ENCODE data around the gene PRR5. TPM values are rescaled to one million over a fixed set of nuclear protein-coding genes. Genes with fewer than 3 reads are reported as not detected.

PRR5 gene
- total RNA-seq, 1 experiment from 2014 or later: 26.9 TPM

DNA sequence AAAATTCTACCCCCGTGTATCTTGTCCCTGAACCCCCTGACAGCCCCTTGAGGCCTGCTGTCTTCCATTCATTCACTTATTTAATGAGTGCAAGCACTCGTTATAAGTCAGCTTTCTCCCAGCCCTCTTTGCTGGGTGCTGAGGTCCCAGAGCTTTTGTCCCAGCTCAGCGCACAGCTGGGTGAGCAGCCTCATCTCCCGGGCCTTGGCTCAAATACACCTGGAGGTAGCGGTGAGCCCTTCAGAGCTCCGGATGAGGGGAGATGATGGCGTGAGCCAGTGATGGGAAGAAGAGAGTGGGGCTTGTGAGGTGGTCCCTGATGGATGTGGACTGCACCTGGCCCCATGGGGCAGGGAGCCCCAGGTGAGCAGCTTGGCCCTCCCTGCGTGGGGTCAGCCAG is 32.3 kb downstream of the PRR5 start:
- no peak for ATAC-seq
- no TSS peak for BruUV-seq (replicated peaks)
- Histone ChIP-seq H3K9me2 (ENCODE audit: insufficient read depth) (no peaks in the 10 kb centered on the region), H3K4me3 (replicated peaks in 1 of 2; ENCODE audit: low read depth in 1 of 2, low read length in 2 of 2) (no peak overlapping the region), H3K9me3 (ENCODE audit: control insufficient read depth in 1 of 2, insufficient read depth in 1 of 2, low read depth in 1 of 2, low read length in 2 of 2) (no peaks in the 10 kb centered on the region), H3K79me2 (ENCODE audit: insufficient read depth, low read length) (no peaks in the 10 kb centered on the region), H3K36me3 (ENCODE audit: control insufficient read depth in 1 of 2, insufficient read depth in 2 of 2, low read length in 2 of 2) (no peaks in the 10 kb centered on the region; a peak in 1 of 4 replicates), H3K4me2 (ENCODE audit: low read length) (no peak overlapping the region), H3K4me1 (ENCODE audit: control insufficient read depth in 1 of 2, insufficient read depth in 2 of 2, low read length in 2 of 2) (peaks cover 14 to 24% of the 10 kb centered on the region in 2 experiments), H3K27ac (ENCODE audit: low read depth, low read length) (no peak overlapping the region), H3K9ac (ENCODE audit: low read length) (no peak overlapping the region), H3K27me3 (ENCODE audit: insufficient read depth, low read length) (no peaks in the 10 kb centered on the region), H4K20me1 (ENCODE audit: insufficient read depth) (no peaks in the 10 kb centered on the region), H2AFZ (ENCODE audit: low read depth, low read length, poor library complexity, severe bottlenecking) (no peak overlapping the region)
- POLR2A ChIA-PET: no interaction called here
- no peak for DNase-seq (ENCODE audit: low read depth, low spot score)
- intact Hi-C loops (cut with micrococcal nuclease): no loop called here
- CTCF ChIA-PET: no interaction called here
- RAD21 ChIA-PET (ENCODE audit: low non-redundant PET in 1 of 2, low total read pairs in 2 of 2, uncharacterized antibody in 2 of 2, unreplicated experiment in 2 of 2): no interaction called here
- no peak for TF ChIP-seq SRF (IDR thresholded peaks at IDR 0.05; ENCODE audit: low read depth)
- no peak for TF ChIP-seq SIN3A (IDR thresholded peaks at IDR 0.05; ENCODE audit: low read depth)
- TF ChIP-seq REST (IDR thresholded peaks at IDR 0.05; ENCODE audit: low read depth): no peak
- TF ChIP-seq CEBPB (IDR thresholded peaks at IDR 0.05; ENCODE audit: low read depth): no peak
- no peak for TF ChIP-seq ELF1 (IDR thresholded peaks at IDR 0.05; ENCODE audit: borderline replicate concordance, low read depth)
- no peak for TF ChIP-seq ZNF274 (IDR thresholded peaks at IDR 0.05; ENCODE audit: low read depth, low read length)
